Measurements from ENCODE around the gene TERT.

DNA sequence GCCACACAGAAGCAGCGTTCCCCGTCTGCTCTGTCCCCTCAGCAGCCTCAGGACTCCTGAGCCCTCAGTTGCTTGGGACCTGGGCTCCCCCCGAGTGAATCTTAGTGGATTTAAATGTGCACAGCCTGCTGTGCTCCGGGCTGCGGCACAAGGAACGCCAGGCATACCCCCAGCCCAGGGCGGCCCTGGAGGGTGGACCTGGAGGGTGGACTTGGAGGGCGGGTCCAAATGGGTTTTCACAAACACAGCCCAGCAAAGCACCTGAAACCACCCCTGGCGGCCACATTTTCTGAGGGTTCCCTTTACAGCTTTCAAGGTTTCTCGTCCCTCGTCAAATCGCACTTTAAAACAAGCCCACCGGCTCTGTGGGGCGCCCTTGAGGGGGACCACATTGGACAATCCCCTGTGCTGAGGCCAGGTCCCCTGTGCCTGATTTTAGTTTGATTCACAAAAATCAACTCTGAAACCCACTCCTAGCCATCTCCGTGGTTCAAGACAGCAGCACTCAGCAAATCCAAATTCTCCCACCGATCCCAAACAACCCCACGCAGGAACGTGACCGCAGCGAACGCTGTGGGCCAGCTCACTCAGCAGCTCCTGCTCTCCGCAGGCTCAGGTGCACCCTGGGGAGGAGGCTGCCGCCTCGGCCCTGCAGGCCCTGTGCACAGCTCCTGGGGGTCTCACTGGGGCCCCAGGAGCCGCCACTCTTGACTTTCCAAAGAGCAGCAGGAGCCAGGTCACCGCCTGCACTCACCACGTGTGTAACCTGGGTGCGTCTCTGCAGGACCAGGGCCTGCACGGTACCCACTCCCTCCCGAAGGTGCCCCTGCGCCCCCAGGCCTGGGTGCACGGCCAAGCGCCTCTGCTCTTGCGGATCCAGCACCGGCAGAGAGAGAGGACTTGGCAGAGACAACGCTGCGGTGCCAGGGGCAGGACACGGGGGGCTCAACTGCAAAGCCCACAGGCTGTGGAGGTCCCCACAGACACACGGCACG lies 29.1 kb downstream of the TERT start:
- no peak for TF ChIP-seq EZH2 (IDR thresholded peaks at IDR 0.05; ENCODE audit: insufficient read depth, poor library complexity, severe bottlenecking)
- no peak for TF ChIP-seq EZH2phosphoT487 (IDR thresholded peaks at IDR 0.05; ENCODE audit: insufficient read depth, low read depth)
